GM19468 (cell line): Measurements from ENCODE around the gene ZNF669.

ENCODE experiments used
- ATAC-seq: cut with Tn5 transposase; IDR thresholded peaks from one replicate; pipeline ENCODE4 v1.9.1; 2021; ENCODE audit warnings: mild to moderate bottlenecking, moderate library complexity, moderate number of reproducible peaks; ENCODE audit not compliant: unreplicated experiment; ENCODE audit errors: extremely low read depth

Gene ZNF669

GRCh38 chr1:247111700-247112478 lies 7.7 kb upstream of the ZNF669 start:
- no peak for ATAC-seq

GRCh38 chr1:247111259-247111699 lies 7.1 kb upstream of the ZNF669 start:
- no peak for ATAC-seq

DNA sequence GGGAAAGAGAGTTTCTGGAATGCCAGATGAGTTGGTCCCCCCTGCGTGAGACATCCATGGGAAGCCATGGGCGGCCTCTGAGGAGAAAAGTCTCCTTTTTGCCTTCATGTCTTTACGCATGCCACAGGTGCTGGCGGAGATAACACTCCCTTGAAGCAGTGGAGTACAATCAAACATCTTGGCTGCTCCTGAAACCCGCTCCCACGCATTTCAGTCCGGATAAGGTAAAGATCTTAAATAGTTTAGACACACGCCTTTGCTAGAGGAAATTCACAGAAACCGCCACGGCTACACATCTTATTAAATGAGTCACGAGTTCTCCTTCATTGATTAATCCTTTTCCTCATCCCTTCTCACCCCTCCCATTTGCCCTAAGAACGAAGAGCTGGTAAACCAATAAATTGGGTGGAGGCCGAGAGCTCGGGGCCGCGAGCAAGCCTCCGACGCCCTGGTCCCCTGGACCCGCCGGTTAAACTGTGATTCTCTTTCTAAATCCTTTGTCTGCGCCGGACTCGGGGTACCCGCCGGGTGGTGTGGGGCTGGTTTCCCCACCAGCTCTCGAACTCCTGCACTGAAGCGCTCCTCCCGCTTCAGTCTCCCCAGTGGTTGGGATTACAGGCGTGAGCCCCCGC lies 6.6 kb upstream of the ZNF669 start:
- no peak for ATAC-seq

DNA sequence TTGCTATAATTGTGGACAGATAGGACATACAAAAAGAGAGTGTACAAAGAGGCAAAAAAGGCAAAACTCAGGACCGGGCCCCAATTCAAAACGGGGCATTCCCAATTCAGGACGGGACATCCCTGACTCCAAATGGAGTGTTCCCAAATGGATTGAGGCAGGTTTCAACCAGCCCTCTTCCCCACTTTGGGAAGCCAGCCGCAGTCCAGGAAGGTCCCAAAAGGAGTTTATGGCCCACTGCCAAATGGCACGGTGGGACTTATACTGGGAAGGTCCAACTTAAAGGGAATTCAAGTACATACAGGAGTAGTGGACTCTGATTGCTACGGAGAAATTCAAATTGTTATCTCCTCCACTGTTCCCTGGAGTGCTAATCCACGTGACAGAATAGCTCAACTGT lies 3.5 kb upstream of the ZNF669 start:
- no peak for ATAC-seq

DNA sequence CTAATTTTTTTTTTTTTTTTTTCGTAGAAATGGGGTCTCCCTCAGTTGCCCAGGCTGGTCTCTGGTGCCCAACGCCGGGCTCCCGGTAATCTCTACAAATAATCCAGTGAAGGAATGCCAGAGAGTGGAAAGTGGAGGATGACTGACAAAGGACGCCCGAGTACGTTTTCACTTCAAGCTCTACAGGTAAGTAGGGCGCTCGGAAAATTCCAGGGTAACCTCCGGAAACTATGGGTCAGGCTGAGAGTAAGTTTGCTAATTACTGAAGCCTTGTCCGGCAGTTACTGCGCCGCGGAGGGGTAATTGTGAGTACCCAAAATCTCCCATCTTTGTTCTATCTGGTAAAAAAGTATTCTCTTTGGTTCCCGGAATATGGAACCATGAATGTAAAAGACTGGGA lies 1.8 kb upstream of the ZNF669 start:
- ATAC-seq: no peak

- no peak for ATAC-seq
Measured at GRCh38 chr1:247104965-247105364, 809 bp upstream of the ZNF669 start.

DNA sequence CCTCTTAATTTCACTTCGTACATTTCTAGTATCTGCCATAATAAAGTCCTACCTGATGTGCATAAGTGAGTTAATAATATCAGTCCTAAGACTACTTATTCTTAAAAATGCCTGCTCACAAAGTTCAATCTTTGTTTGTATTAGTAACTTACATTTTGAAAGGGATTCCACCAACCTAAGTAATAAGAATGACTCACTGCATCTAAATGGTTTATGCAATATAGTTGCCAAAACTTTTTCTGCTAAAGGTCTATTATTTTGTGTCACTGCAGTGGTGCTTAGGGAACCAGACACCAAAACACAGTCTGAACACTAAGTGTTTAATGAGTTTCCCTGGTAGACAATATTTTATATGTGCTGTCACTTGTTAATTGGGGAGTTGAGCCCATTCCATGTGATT lies 1.8 kb downstream of the ZNF669 start:
- no peak for ATAC-seq

- ATAC-seq: no peak
Measured at GRCh38 chr1:247100676-247101279, 3.4 kb downstream of the ZNF669 start.

DNA sequence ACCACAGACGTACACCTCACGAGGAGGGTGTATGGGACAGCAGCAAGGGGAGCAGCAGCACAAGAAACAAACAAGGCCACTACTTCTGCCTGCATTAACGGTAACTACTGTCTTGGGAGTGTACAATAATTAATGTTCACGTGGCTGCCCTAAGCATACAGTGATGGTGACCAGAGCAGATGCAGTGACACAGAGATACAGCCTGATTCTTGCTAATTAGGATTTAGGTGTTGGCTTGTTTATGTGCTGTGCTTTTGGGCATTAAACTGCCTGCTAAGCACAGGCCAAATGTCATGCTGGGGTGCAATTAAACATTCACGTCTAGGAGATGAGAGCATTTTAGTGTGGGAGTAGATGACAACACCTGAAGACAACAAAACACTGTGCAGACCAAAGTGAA lies 7.2 kb downstream of the ZNF669 start:
- no peak for ATAC-seq

DNA sequence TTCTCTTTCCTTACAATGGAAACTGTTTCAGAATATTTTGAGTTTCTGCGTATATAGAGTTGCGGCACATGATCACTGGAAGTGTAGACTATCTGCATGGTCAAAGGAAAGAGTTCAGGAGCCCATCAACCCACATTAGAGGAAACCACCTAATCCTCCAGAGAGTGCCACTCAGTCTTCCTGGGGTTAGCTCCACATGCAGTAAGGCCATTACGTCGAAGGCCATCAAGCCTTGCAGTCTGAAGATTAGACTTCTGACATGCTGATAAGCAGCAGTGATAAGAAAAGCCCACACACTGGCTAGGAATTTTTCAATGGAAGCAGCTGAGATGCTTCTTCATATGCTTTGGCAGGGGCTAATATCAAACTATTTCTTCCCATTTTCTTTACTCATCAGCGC lies 7.6 kb downstream of the ZNF669 start:
- no peak for ATAC-seq

GRCh38 chr1:247096112-247096511 lies 8.0 kb downstream of the ZNF669 start:
- no peak for ATAC-seq

DNA sequence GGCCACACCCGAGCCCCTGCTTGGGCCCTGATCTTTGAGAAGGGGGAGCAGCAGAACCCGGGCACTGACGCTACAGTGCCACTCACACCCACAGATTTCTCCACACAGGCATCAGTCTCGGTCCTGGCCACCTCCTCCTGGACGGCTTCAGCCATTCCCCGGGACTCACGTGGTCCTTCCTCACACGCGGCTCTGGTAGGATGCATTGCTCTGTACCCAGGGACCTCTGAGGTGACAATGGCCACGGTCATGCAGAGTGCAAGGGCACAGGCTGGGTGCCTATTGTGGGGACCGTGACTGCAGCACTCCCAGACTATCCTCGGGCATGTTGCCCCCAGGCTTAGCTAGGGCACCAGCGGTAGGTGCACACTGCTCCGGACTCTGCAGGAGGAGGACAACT lies 13.7 kb downstream of the ZNF669 start:
- no peak for ATAC-seq

DNA sequence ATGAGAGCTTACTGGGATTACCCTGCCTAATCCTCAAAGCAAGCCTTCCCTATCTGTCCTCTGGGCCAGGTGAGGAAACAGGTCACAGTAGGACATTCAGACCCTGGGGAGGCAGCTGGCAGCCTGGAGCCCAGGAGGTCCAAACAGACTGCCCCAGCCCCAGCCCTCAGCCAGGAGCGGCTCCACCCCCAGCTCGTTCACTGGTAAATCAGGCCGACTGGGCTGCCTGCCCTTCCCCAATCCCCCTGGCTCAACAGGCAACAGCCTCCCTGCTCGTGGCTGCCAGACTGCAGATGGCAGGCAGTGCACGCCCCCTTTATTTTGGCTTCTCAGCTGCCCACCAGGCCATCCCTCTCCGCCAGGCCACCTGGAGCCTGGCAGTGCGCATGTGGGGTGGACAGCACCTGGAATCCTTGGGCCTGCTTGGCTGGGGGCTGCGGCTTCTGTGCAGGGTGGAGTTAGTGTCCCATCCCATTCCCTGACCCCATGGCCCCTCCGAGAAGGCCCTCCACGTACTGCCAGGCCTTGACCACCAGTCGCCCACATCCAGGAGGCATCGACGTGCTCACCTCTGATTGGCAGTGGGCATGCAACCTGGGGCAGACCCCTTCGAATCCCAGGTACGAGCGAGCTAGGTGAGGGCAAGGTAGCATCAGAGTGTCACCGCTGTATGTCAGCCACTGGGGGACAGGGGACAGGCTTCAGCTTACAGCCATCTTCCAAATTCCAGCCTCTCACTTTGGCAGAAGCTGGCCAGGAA lies 14.4 kb downstream of the ZNF669 start:
- no peak for ATAC-seq

GRCh38 chr1:247088967-247089366 lies 15.2 kb downstream of the ZNF669 start:
- no peak for ATAC-seq

DNA sequence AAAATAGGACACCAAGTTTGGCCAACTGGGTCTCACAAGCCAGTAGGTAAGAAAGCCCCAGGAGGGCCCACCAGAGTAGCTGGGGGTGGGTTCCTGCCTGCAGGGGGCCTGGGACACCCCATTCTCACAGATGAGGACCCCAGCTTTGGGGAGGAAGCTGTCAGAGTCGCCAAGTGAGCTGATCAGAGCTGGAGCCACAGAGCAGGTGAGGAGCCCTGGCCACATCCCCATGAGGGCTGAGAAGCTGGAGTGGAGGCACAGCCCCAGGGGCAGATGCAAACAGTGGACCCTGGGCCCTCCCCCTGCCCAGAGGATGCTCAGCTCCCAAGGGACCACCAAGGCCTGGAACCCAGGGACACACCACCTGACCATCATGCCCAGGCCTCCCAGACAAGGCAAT lies 16.9 kb downstream of the ZNF669 start:
- ATAC-seq: no peak

GRCh38 chr1:247085310-247085709 lies 18.8 kb downstream of the ZNF669 start:
- no peak for ATAC-seq

GRCh38 chr1:247084771-247085170 lies 19.4 kb downstream of the ZNF669 start:
- no peak for ATAC-seq

DNA sequence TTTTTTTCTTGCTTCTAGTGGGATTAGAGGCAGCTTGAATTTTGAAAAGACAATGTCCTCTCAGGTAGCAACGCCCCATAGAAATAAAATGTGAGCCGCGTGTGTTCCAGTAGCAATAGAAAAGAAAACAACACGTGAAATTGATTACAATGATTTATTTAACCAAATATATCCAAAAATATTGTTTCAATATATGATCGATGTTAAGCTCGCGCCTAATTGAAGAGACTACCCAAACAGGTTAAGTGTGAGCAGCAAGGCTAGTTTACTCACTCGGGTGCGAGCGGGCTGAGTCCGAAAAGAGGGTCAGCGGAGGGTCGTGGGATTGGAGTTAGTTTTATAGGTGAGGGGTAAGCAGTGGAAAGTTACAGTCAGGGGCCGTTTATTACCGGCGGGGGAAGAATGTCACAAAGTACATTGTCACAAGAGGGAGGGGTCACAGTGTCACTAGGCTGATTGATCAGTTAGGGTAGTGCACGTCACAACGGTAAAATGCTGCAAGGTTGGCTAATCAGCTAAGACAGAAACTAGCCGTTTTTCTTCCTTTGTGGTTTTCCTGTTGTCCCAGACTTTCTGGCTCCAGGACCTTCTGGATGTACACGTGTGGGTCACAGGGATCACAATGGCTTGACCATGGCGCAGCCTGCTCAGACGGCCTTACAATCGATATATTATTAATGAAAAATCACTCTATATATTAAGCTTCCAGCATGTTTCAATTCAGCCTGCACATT lies 24.8 kb downstream of the ZNF669 start:
- no peak for ATAC-seq

GRCh38 chr1:247078258-247079140 lies 25.7 kb downstream of the ZNF669 start, which contains the start of gene ZNF670:
TSS of gene ZNF670 (minus strand) at chr1:247078811. CDS start at chr1:247078596, 215 bp downstream.
- peak; percentile 96 for ATAC-seq
